Measurements from ENCODE around the gene GSTK1. TPM values are rescaled to one million over a fixed set of nuclear protein-coding genes. Genes with fewer than 3 reads are reported as not detected.

GSTK1 gene
- total RNA-seq, 1 donor from 2014 or later = 291 TPM

DNA sequence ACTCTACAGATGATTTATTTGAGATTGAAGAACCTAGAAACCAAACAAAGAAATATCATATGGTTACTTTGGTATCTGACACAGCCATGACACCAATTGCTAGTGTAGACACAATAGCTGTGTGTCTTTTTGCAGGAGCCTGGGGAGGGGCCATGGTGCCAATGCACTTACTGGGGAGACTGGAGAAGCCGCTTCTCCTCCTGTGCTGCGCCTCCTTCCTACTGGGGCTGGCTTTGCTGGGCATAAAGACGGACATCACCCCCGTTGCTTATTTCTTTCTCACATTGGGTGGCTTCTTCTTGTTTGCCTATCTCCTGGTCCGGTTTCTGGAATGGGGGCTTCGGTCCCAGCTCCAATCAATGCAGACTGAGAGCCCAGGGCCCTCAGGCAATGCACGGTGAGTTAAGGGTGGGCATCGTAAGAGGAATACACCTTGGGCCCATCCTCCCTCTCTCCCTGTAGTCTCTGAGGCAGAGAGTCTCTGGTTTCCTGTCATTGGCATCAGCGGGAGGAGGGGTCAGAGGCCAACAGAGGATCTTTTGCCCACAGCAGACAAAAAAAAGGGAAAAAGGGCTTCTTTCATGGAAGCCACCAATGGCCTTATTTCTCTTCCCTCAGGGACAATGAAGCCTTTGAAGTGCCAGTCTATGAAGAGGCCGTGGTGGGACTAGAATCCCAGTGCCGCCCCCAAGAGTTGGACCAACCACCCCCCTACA lies 22.7 kb downstream of the GSTK1 start:
- Histone ChIP-seq H3K27ac (replicated peaks) (peak overlapping the region; percentile 75), H3K36me3 (no peaks in the 10 kb centered on the region), H3K27me3 (ENCODE audit: low read depth) (no peaks in the 10 kb centered on the region), H3K4me3 (peak overlapping the region; percentile 57), H3K9me3 (replicated peaks) (no peaks in the 10 kb centered on the region), H3K4me1 (peaks cover 66% of the 10 kb centered on the region)
- TF ChIP-seq, protein P1, sequence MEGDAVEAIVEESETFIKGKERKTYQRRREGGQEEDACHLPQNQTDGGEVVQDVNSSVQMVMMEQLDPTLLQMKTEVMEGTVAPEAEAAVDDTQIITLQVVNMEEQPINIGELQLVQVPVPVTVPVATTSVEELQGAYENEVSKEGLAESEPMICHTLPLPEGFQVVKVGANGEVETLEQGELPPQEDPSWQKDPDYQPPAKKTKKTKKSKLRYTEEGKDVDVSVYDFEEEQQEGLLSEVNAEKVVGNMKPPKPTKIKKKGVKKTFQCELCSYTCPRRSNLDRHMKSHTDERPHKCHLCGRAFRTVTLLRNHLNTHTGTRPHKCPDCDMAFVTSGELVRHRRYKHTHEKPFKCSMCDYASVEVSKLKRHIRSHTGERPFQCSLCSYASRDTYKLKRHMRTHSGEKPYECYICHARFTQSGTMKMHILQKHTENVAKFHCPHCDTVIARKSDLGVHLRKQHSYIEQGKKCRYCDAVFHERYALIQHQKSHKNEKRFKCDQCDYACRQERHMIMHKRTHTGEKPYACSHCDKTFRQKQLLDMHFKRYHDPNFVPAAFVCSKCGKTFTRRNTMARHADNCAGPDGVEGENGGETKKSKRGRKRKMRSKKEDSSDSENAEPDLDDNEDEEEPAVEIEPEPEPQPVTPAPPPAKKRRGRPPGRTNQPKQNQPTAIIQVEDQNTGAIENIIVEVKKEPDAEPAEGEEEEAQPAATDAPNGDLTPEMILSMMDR (IDR thresholded peaks at IDR 0.05; ENCODE audit: borderline replicate concordance) = no peak
- intact Hi-C loops (cut with micrococcal nuclease) = no loop called here
- DNase-seq = no peak

DNA sequence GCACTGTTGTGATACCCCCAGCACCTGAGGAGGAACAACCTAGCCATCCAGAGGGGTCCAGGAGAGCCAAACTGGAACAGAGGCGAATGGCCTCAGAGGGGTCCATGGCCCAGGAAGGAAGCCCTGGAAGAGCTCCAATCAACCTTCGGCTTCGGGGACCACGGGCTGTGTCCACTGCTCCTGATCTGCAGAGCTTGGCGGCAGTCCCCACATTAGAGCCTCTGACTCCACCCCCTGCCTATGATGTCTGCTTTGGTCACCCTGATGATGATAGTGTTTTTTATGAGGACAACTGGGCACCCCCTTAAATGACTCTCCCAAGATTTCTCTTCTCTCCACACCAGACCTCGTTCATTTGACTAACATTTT lies 23.3 kb downstream of the GSTK1 start:
- Histone ChIP-seq H3K36me3 (peaks cover 3% of the 10 kb centered on the region), H3K27ac (replicated peaks) (peak overlapping the region; percentile 95), H3K9me3 (replicated peaks) (no peaks in the 10 kb centered on the region), H3K4me3 (no peak overlapping the region), H3K27me3 (ENCODE audit: low read depth) (no peaks in the 10 kb centered on the region), H3K4me1 (peaks cover 72% of the 10 kb centered on the region)
- no peak for DNase-seq
- intact Hi-C loops (cut with micrococcal nuclease) = no loop called here
- TF ChIP-seq, protein P1 (IDR thresholded peaks at IDR 0.05; ENCODE audit: borderline replicate concordance) = no peak

DNA sequence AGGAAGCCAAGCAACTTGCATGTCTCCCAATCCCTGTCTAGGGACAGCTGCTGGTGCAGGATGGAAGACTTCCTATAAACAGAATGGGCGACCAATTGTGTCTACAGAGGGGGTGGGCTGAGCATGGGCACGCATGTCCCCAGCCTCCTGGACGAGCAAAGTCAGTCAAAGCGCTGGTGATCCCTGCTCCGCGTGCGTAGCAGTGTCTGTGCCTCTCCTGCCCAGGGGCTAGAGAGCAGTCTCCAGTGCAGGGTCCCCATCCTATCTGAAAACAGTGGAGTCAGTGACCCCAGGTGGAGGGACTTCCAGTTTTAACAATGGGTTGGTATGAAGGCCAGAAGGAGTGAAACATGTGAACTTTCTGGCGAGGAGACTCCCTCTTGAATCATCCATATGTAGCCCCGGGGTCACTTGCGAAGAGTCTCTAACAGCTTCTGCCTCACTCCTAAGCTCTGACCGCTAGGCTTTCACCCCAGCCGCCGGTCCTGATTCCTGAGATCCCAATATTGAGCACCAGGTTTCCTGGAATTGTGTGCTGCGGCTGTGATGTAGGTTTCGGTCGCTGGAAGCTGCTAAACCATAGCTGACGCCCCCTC lies 24.2 kb downstream of the GSTK1 start:
- Histone ChIP-seq H3K4me1 (peaks cover 72% of the 10 kb centered on the region), H3K36me3 (peaks cover 13% of the 10 kb centered on the region), H3K27ac (replicated peaks) (peak overlapping the region; percentile 95), H3K9me3 (replicated peaks) (no peaks in the 10 kb centered on the region), H3K4me3 (peak overlapping the region; percentile 94), H3K27me3 (ENCODE audit: low read depth) (no peaks in the 10 kb centered on the region)
- DNase-seq = no peak
- TF ChIP-seq, protein P1 (IDR thresholded peaks at IDR 0.05; ENCODE audit: borderline replicate concordance) = no peak
- intact Hi-C loops (cut with micrococcal nuclease) = no loop called here

DNA sequence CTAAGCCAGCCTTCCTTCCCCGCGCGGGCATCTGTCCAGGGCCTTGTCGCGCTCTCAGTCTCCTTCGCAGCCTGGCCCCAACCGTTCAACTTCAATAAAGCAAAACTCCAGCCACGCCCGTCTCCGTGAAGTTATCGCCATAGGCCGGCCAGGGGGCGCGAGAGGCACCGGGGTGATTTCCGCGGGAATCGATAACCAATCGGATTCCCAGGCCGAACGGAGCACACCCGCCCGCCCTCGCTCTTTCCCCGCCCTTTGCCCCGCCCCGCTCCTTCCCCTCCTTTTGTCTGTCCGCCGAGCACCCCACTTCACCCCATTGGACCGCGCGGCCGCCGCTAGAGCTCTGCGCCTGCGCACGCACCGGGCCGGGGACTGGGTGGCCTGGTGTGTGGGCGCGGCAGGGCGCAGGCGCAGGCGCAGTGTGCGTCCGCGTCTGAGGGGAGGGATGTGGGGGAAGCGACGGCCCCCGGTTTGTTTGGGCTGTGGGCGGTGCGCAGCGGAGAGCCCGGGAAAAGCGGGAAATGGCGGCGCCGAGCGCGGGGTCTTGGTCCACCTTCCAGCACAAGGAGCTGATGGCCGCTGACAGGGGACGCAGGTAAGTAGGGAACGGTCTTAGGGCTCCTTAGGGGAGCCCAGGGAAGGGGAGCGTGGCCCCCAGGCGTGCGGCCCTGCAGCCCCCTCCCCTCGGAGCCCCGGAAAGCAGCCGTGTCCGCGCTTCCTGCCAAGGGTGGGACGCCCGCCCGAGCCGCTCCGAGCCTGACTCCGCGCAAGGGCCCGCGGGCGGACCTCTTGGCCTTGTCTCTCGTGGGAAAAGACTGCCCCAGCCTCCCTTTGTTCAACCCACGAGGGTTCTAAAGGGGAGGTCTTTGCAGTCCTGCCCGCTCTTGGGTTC lies 24.9 kb downstream of the GSTK1 start, which contains the start of gene CASP2:
Gene CASP2, plus strand, starts transcription at position 417 of the 892 bp plus-strand sequence. Its CDS starts 105 bp downstream, at position 522.
- Histone ChIP-seq H3K27ac (replicated peaks) (peak within 1 kb of the TSS; percentile 95), H3K27me3 (ENCODE audit: low read depth) (no peaks in the 10 kb centered on the region), H3K4me3 (peak within 1 kb of the TSS; percentile 94), H3K9me3 (replicated peaks) (no peaks in the 10 kb centered on the region), H3K4me1 (peaks cover 72% of the 10 kb centered on the region), H3K36me3 (peaks cover 20% of the 10 kb centered on the region)
- peak; percentile 98 for DNase-seq
- TF ChIP-seq, protein P1 (IDR thresholded peaks at IDR 0.05; ENCODE audit: borderline replicate concordance) = peak; percentile 49
- intact Hi-C loops (cut with micrococcal nuclease) = no loop called here

DNA sequence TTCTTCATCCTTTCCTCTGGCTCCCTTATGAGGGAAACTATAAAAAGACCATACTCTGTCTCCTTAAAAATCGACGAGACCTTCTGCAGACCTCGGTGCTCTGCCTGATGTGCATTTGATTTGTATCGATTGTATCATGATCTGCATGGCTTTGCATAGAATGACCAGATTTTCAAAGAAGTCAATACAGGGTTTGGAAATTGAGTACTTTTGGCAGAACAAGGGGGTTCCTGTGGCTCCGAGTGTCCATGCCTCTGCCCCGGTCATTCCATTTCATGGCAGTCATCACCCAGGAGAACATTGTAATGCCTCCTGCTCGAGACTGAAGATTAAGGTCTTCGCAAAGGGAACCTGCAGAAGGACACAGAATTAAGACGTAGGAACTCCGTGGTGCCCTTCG lies 25.6 kb downstream of the GSTK1 start:
- intact Hi-C loops (cut with micrococcal nuclease) = no loop called here

More for the DNA sequence above, 25.6 kb downstream of the GSTK1 start:
- Histone ChIP-seq H3K27ac (replicated peaks) (peak overlapping the region; percentile 95), H3K36me3 (peaks cover 27% of the 10 kb centered on the region), H3K4me3 (peak overlapping the region; percentile 94), H3K9me3 (replicated peaks) (no peaks in the 10 kb centered on the region), H3K4me1 (peaks cover 66% of the 10 kb centered on the region), H3K27me3 (ENCODE audit: low read depth) (no peaks in the 10 kb centered on the region)
- TF ChIP-seq, protein P1 (IDR thresholded peaks at IDR 0.05; ENCODE audit: borderline replicate concordance) = no peak
- no peak for DNase-seq

All from left ventricle myocardium inferior (tissue), 1 donor.